GOT3 (cell line): ENCODE results near the gene SLC22A9.

ENCODE experiments used
- DNase-seq: peaks from one replicate; lab custom pipeline; 2025; ENCODE audit warnings: mixed read lengths; lab: John Stamatoyannopoulos, UW

SLC22A9 gene

DNA sequence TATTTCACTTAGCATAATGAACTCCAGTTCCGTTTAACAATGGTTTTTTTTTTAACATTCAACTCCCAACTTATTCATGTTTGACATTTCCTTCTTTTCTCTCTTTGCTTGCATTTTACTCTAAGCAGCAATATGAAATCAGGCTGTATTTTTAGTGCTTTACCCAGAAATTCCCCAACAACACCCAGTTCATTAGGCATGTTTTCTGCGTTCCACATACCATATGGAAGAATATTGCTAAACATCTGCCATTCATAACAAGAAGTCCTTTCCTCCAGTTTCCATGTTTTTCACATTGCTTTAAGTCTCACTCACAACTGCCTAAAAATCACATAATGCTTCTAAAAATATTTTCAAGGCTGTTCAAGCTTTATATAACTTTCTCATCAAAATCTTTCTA lies 75.5 kb downstream of the SLC22A9 start:
- DNase-seq: no peak

DNA sequence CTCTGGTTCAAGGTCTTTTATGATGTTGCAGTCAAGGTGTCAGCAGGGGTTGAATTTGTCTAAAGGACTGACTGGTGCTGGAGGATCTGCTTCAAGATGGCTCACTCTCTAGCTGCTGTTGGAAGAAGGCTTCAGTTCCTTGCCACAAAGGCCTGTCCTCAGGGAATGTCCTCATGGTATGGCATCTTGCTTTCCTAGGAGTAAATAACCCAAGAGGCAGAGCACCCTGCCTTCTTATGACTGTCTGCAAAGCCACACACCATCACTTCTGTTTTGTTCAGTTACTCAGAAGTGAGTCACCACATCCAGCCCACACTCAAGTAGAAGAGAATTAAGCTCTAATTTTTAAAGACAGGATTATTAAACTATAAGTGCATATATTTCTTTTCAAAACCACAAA lies 76.1 kb downstream of the SLC22A9 start:
- DNase-seq: no peak

DNA sequence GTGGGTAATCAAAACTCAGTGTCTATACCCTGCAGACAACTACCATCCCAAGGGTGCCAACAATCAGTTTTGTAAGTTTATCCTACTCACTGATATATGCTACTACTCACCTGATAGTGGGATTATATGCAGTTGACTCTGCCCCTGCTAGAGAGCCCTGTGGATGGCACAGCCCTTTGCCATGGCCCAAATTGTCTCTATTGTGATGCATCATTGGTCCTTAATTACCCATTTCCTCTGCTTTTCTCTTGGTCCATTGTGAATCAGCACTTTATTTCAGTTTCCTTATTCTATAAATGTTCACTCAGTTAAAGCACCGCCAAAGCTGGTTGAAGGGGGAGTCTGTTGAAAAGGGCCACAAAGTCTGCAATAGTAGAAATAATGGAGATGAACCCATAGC lies 79.1 kb downstream of the SLC22A9 start:
- DNase-seq: no peak

DNA sequence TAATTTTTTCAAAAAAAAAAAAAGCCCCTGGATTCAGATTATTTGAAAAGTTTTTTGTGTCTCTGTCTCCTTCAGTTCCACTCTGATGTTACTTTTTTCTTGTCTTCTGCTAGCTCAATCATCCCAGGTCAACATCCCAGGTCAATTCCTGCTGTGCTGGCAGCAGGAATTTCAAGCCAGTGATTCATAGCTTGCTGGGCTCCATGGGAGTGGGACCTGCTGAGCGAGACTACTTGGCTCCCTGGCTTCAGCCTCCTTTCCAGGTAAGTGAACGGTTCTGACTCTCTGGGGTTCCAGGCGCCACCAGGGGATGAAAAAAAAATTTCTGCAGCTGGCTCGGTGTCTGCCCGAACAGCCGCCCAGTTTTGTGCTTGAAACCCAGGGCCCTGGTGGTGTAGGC lies 90.0 kb downstream of the SLC22A9 start:
- no peak for DNase-seq
